HT-29 (cell line): ENCODE results near the gene SUSD2. TPM values are rescaled to one million over a fixed set of nuclear protein-coding genes. Genes with fewer than 3 reads are reported as not detected.

Experiments used
- DNase-seq: peaks from one replicate; pipeline ENCODE4 v3.0.0-alpha.2; 2015; ENCODE audit warnings: low spot score
- total RNA-seq: library from RNA; depleted of rRNA; stranded (reverse); fragments of >200 nt; shearing (Covaris generic); gene quantifications from 2 replicates; pipeline ENCODE4 v1.2.3, GENCODE V29; 2014

Gene SUSD2
- total RNA-seq, 1 experiment from 2014 or later = 1.2 TPM

DNA sequence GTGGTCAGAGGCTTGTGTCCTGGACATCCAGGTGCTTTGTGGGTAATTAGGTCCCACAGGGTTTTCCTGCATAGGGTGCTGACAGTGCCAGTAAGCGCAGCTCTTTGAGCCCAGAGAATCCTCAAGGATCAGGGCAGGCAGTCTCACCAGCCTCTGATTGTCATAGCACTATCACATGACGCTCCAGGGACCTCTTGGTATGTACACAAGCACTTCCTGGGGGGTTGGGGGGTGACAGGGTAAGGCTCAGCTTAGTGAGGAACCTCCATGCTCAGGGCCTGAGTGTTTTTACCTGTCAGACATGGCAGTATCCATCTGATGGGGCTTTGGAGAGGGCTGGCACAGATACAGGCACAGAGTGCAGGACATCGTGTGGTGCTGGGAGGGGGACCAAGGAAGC lies 27.9 kb upstream of the SUSD2 start:
- DNase-seq = no peak

DNA sequence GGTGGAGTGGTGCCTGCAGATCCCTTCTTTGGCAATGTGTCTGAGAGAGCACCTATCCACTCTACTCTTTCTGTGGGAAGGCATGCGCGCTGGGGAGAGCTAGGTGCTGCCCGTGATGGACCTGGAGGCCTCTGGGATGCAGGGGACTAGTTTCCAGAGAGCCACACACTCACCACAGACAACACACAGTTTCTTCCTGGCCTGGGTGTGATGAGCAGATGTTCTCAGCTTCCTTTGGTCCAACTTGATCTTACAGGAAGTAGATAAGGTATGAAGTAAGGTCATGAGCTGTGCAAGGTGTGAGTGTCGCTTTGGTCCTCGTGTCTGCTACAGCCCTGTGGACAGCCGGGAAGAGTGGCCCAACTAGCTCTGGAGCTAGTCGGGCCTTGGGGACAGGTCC lies 27.3 kb upstream of the SUSD2 start:
- DNase-seq = no peak

DNA sequence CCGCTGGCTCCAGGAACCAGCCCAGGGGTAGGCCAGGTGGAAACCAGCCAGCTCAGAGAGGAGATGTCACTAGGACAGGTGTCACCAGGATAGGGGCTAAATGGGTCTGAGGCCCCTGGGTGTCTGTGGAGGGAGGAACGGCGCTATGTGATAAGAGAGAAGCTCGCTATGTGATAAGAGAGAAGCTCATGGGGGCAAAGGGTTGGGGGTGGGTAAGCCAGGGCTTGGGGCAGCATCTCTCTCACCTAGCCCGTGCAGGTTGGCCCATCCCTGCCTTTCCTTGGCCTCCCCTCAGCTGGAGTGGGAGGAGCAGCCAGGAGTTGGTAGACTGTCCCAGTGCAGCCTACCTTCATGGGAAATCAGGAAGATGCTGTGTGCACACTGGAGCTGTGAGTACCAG lies 26.5 kb upstream of the SUSD2 start:
- no peak for DNase-seq

DNA sequence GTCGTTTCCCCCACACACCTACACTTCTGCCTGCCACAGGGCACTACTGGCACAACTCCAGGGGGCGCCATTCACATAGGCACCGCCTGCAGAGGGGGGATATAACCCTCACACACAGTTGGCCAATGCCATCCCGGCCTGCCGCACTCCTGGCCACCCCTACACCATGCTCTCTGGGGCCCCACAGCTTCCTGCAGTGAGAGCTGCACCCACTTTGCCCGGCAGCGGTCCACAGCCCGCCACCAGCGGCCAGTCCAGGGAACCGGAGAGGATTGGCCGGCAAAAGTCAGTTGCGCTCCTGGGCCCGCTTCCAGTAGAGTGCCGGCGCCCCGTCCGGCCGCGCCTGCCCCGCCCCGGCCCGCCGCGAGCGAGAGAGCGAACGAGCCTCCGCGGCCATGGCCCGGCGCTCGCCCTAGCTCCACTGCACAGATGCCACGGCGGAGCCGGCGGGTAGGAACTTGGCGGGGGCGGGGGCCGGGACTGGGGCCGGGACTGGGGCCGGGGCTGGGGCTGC lies 25.6 kb upstream of the SUSD2 start:
- DNase-seq = peak; percentile 59

DNA sequence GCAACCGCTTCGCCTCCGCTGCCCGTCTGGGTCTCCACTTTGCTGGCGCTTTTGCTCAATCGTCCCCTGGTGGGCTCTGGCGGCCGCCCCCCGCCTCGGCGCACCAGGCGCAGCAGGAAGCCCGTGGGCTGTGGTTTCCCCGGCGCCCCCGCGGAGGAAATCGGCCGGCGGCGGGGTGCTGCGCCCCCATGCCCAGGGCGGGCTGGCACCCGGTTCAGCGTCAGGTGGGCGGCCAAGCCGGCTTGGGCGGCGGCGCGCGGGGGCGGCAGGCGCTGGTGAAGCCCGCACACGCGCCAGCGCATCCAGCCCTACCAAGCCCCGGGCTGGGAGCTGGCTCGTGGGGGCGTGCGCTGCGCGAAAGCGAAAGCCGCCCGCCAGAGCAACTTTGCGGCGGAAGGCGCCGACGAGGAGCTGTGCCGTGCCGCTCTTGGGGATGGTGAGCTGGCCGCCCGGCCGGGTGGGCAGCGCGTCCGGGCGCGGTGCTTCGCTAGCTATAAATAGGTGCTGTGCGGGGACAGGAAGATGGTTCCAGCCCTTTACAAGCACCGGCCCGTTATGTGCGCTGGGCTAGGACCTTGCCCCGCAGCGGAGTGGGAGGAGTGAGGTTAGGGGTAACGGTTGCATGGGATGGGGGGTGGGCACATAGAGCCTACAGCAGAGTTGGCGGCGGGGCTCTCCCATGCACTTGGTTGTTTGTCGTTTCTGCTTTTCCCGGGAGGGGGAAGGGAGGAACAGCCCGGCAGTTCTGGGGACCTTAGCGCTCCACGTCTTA lies 25.0 kb upstream of the SUSD2 start:
- DNase-seq = peak; percentile 12

DNA sequence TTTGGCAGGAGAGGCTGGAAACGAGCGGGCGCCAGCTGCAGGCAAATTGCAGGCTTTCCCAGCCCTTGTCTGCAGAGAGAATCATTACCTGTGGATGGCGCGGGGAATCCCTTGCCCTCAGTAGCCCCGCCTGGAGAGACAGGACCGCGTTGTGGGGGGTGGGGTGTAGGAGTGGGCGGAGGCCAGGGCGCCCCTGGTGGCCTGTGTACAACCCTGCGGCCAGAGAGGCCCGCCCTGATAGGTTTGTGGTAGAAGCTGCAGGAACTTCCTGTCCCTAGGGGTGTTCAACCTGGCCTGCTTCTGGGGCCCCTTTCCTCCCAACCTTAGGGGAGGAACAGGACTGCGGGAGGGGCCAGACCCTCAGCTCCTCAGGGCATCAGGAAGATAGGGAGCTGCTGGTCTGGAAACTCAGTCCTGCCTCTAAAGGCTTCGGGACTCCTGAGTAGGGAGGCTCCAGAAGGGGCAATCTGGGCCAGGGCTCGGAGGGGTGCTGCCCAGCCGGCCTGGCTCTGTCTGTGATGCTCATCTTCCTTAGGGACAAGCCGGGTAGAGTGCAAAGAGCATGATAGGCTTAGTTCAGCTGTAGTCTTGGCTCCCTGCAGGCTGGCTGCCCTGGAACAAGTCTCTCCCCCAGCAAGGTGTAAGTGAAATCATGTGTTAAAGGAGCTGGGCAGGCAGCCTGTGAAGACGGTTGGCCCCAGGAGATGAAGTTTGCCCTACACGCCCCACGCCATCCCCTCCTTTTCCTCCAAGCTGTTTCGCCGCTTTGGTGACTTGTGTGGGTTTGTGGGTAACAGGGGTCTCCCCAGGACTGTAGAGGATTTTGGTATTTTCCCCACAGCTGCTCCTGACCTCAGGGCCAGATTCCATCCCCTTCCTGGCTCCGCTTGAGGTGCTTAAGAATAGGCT lies 24.1 kb upstream of the SUSD2 start:
- peak; percentile 73 for DNase-seq

DNA sequence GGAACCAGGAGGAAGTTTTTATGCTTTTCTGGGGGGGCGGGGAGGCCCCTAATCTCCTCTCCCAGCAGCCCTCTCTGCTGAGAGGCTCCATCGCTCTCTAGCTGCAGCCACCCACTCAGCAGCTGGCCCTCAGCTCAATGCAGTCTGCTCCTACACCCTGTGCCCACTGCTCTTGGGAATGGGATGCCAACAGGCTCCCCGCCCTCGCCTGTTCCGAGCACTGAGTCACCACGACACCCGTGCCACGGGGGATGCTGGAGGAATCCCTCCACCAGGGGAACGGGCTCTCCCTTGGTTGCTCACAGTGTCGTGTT lies 23.5 kb upstream of the SUSD2 start:
- DNase-seq = no peak

DNA sequence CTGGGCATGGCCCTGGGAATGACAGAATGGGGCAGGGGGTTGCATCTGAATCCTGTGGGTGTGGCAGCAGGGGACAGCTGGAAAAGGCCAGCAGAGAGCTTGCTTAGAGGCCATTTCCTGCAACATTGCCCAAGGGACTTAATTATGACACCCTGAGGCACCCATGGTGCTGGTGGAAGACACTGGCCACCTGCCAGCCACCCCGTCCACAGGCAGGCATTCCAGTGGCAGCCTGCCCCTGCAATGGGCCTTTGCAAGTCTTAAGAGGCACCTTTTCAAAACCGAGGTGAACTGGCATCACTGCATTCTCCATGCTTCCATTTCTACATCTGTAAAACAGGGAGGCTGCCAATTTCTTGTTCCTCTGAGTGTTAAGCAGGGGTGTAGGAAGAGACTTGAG lies 21.6 kb upstream of the SUSD2 start:
- DNase-seq = no peak

DNA sequence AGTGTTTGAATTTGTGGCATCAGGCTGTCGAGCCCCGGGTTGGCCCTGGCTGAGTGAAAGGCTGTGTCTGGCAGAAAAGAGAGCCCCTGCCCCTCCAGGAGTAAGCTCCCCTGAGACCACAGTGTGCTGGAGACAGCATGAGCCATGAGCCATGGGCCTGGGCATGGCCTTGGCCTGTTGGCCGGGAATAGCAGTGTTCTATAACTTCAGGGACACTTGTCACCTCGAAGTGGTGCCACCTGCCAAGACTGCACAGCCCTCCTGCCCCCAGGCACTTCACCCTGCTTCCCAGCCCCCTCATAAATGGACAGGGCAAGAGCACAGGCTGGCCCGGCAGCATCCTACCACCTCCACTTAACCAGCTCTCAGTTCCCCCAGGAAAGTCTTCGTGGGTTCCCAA lies 20.7 kb upstream of the SUSD2 start:
- DNase-seq = no peak

DNA sequence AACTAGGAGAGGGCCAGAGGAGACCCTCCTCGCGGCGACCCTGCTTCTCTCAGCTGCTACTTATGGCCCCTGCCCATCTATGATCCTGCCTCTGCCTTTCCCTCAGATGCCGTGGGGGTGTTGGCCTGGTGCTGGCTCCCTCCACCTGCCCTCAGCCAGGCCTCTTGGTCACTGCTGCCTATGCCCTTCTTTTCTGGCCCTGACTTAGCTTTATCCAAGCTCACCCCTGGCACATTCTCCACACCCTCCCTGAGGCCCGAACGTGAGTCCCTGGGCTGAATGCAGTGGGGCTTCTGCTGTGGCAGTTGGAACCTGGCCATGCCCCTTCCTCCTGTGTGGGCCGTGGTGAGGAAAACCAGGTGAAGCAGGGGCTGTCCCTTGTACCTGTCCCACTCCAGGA lies 19.8 kb upstream of the SUSD2 start:
- no peak for DNase-seq

DNA sequence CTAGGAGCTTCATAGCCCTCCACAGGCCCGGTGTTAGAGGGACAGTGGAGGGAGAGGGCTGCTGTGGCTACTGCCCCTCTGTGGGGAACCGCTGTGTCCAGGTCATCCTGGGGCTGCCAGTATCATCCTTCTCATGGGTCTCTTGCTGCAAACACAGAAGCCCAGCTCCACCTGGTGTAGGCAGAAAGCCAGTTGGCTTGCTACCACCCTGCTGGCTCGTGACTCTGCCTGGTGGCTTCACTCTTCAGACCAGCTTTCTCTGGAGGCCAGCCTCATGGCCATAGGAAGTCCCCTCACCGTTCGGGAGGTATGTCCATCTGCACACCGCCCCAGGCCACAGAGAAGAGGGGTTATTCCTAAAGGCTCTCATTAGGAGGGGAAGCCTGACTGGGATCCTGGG lies 19.4 kb upstream of the SUSD2 start:
- DNase-seq = no peak

DNA sequence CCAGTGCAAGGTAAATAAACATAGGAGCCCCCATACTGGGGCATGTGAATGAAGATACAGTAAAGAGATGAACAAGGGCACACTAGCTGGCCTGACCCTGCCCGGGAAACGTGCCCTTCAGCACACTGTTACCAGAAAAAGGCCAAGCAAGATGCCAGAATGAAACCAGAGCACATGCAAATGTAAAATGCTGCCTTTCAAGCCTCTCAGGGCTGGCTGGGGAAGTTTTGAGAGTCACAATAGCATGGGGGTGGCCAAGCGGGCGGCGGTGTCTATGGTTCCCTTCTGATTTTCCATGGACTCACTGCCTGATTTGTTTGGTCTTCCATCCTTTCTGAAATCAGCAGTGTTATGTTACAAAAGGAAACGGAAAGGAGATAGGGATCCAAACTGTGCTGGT lies 18.9 kb upstream of the SUSD2 start:
- no peak for DNase-seq

DNA sequence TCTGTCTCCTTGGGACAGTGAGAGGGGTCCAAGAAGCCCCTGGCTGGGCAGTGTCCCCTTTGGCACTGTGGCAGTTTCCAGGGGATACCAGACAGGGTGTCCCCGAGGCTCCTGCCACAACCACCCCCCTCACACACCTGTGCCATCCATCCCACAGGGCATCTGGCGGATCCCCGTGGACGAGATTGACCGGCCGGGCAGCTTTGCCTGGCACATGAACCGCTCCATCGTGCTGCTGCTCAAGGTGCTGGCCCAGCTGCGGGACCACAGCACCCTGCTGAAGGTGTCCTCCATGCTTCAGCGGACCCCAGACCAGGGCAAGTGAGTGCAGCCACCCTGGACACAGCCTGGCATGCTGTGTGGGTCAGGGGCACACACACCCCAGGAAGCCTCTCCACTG lies 17.0 kb upstream of the SUSD2 start:
- no peak for DNase-seq

DNA sequence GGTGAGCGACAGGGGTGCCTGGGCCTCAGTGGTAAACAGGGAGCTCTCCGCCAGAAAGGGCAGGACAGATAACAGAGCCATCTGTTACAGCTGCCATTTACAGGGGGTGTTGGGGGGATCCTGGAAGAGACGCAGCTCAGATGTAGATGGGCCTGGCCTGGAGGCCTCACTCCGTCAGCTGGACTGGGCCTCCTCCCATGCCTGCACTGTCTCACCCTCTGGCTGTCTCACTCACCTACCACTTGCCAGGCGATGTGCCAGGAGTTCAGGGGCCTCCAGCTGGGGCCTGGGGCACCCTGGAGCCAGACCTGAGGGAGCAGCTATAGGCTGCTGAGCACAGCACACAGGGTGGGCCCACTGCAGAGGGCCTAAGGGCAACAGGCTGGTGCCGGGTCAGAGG lies 16.3 kb upstream of the SUSD2 start:
- no peak for DNase-seq

DNA sequence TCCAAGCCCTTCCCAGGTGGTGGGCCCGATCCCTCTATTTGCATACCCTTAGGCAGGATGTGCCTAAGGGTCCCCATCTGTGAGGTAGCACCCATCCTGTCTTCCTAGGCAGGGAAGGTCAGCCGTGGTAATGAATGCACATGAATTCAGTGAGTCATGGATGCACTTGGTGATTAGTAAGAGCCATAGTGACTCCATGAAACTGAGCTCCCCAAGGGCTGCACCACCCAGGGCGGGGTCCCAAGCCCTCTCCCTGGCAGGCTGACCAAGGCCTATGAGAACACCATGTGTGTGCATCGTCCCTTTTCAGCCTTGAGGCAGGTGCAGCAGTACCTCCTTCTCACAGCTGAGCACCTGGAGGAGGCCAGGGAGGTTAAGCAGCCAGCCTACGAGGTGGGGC lies 15.6 kb upstream of the SUSD2 start:
- DNase-seq = no peak

DNA sequence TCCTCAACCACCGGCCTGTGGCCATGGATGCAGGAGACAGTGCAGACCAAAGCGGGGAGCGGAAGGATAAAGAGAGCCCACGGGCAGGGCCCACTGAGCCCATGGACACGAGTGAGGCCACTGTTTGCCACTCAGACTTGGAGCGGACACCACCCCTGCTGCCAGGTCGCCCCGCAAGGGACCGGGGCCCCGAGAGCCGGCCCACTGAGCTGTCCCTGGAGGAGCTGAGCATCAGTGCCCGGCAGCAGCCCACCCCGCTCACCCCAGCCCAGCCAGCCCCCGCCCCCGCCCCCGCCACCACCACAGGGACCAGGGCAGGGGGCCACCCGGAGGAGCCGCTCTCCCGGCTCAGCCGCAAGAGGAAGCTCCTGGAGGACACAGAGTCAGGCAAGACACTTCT lies 14.5 kb upstream of the SUSD2 start:
- DNase-seq = no peak

DNA sequence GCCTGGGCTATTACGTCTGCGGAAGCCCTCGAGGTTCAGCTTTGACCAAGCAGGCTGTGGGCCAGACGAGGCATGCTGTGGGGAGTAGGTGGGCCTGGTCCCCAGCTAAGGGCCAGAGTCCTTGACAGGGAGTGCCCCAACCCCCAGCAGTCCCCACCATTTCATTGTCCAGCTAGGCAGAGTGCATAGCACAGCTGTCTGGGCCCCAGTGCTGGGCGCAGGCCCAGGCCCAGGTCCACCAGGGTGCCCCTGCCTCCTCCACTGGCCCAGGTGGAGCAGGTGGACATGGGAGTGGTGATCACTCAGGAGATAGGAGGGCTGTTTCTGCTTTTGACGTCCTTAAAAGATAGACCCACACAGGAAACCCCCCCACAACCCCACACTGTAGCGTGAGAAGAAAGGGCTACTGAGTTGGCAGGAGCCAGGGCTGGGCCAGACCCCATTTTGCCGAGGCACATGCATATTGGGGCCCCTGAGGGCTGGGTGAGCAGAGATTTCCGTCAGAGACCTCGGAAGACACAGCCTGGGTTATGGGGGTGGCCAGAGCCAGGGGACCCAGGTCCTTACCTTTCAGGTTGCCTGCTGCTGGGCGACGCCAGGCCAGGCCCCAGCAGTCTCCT lies 11.7 kb upstream of the SUSD2 start:
- no peak for DNase-seq

DNA sequence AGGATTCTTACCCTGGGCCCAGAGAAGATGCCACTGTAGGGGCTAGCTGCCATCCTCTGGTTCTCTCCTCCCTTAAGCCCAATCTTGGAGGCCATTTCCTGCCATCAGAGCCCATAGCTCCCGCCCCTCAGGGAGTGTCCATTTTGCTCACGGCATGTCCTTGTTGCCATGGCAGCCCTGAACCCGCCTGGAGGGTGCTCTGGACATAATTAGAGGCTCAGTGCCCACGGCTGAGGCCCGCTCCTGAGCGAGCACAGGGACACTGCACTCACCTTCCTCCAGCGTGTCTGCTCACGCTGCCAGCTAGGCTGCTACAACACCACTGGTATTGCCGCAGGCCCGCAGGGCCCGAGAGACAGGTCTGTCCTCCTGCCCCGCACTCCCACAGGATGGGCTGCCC lies 11.1 kb upstream of the SUSD2 start:
- DNase-seq = no peak

DNA sequence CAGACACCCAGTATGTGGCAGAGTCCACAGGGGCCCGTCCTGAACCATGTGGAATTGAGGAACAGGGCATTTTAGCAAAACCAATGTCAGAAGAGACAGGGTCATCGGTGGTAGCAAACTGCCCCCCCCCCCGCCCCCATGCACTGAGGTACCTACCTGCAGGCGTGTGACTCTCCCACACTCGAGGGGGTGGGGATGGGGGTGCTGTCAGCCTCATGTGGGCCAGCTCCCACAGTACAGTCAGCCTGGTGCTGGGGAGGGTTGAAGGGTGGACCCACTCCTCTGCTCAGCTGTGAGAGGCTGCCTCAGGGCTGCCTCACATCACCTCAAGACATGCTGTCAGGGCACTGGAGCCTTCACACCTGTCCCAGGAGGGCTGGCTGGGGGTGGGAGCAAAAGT lies 10.7 kb upstream of the SUSD2 start:
- DNase-seq = no peak

DNA sequence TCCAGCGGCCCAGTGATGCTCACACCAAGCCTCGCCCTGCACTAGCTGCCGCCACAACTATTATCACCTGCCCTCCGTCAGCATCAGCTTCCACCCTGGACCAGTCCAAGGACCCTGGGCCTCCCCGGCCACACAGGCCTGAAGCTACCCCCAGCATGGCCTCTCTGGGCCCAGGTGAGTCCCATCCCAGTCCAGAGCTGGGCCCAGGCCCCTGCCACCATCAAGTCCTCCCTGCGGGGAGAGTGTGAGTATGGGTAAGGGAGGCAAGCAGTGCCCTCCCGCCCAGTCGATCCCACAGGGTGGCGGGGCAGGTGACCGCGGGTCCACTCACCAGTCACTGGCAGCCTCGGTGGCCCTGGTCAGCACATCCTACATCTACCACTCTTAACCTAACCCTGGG lies 9.5 kb upstream of the SUSD2 start:
- no peak for DNase-seq

DNA sequence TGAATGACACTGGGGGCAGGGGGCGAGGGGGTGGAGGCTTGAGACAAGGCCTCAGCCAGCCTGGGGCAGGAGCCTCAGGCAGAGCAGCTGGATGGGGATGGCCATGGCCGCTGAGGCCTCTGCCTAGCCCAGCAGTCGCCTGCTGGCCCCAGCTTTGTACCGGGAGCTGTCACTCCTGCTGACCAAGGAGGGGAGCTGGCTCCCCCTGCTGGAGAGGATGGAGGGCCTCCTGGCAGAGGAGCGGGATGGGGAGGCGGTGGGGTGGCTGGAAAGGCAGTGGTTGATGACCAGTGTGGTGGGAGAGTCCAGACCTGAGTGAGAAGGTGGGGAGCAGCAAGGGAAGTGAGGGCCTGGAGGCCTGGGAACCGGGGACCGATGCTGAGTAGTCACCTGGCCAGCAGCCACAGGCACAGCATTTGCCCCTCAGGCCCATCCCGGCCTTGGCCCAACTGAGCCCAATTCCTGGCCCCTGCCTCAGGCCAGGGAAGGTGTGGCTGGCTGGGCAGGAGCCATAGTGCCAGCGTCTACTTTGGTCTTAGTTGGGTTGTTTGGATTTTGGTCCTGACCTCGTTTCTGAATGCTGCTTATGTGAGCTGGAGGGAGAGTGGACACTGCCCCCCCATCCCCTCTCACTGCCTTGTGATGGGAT lies 6.0 kb upstream of the SUSD2 start:
- peak; percentile 67 for DNase-seq

DNA sequence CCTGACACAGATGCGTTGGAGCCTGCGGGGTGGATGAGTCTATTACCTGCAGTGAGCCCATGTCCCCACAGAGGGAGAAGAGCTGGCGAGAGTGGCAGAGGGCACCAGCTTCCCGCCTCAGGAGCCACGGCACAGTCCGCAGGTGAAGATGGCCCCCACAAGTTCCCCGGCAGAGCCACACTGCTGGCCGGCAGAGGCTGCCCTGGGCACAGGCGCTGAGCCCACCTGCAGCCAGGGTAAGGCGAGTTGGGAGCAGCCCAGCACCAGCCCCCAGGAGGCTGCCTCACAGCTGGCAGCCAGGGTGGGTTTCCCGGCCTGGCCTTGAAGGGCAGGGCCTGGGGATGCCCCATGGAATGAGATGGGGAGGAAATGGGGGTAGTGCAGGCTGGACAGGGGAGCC lies 5.2 kb upstream of the SUSD2 start:
- DNase-seq = no peak
